GM21423 (cell line): ENCODE data around the gene NUDT22.
A peak's percentile ranks its signal among the peaks of the same experiment; 100 is the strongest.

Experiments
- ATAC-seq: cut with Tn5 transposase; IDR thresholded peaks from one replicate; pipeline ENCODE4 v1.9.1; 2021; ENCODE audit warnings: mild to moderate bottlenecking, moderate library complexity; ENCODE audit not compliant: unreplicated experiment

The NUDT22 gene

GRCh38 chr11:64225608-64226506 is at the start of gene NUDT22, which contains the start of gene TRPT1:
Gene NUDT22 (plus strand): TSS chr11:64226274. CDS start chr11:64226653, 379 bp downstream.
Gene TRPT1 (minus strand): TSS chr11:64226186. CDS start chr11:64225860, 326 bp downstream.
- ATAC-seq: peak; percentile 38

- no peak for ATAC-seq
Measured at GRCh38 chr11:64176751-64177150, 49.3 kb upstream of the NUDT22 start.

DNA sequence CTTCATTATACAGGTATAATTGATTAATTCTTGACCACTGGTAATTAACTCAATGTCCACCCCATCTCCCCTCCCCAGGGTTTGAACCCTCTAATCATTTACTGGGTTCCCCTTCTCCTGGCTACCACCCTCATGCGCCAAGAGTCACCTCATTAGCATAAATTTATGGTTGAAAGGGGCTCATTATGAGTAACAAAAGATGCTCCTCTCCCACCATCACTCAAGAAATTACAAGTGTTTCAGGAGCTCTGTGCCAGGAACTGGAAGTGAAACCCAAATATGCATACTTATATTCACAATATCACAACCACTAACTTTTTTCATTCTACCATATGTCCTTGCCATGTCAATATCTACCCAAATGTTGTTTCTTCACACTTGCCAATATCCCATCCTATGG is 47.9 kb upstream of the NUDT22 start:
- ATAC-seq: no peak

- no peak for ATAC-seq
Measured at GRCh38 chr11:64178951-64179639, 47.0 kb upstream of the NUDT22 start.

GRCh38 chr11:64180891-64181290 is 45.2 kb upstream of the NUDT22 start:
- no peak for ATAC-seq

DNA sequence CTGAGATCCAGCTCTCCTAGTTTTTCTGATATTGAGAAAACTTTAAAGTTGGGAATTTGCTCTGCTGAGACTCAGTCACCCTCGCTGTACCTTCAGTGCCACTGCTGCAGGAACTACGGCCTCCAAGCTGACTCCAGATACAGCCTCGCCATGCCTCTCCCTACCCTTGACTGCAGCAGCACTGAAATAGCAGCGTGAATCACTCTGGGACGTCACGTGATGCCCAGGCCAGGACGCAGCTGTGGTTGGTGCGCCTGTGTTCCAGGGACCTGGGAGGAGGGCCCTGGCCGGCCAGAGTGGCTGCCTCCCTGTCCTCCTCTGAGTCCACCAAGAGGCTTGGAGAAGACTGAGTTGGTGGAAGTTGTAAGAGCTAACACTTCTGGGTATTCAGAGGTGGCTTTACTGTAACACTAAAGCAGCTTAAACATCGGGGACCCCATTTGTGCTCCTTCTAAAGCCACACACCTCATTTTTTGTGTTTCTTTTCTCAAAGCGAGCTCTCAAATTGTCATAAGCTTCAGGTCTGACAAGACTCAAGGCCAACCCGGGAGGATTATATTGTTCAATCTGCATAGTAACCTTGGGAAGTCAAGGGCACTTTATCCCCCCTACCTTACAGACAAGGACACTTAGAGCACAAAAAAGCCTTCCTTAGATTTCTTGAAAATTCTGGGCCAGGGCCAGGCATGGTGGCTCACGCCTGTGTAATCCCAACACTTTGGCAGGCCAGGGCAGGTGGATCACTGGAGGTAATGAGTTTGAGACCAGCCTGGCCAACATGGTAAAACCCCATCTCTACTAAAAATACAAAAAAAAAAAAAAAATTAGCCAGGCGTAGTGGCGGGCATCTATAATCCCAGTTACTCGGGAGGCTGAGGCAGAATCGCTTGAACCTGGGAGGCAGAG is 44.3 kb upstream of the NUDT22 start:
- no peak for ATAC-seq

DNA sequence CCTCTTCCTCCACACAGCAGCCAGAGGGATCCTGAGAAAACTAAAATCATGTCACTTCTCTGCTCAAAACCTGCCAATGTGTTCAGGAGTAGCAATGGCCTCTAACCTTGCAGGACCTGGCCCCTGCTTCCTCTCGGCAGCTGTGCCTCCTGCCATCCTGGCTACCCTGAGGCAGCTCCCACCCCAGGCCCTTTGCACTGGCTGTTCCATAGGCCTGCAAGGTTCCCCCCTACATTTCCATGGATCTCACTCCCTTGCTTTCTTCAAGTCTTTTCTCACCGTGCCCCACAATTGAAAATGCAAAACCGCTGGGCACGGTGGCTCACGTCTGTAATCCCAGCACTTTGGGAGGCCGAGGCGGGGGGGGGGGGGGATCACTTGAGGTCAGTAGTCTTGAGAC is 42.2 kb upstream of the NUDT22 start:
- ATAC-seq: no peak

GRCh38 chr11:64185175-64185692 is 40.8 kb upstream of the NUDT22 start:
- ATAC-seq: peak; percentile 24

DNA sequence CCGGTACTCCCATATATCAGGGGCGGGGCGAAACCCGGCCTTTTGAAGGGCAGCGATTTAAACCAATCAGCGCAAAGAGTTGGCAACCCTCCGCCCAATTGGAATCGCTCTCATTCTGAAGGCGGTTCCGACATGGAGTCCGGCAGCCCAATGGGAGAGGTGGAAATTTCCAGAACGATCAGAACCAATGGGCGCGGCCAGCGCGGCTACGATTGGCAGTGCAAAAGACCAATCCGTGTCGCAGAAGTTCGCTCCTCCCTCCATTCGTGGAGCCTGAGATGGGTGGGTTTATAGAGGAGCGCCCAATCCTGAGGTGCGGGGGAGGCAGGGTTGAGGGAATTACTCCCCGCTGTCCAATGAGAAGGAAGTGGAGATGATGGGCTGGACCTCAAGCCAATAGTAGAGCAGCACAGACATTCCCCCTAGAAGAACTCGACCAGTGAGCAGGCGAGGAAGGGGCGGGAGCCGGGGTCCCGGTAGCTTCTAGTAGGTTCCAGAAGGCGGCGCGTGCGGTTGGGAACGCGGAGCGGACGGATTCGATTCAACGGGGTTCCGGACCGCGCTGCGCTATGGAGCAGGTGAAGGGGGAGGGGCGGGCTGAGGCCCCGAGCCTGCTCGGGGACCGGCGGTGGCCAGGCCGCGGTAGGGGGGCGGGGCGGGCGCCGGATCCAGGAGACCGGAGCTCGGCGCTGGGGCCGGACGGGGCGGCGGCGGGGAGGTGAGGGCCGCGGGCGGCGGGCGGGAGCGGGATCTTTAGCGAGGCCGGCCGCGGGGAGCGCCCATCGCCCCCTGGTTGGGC is 40.2 kb upstream of the NUDT22 start, which contains the start of gene STIP1:
STIP1 (plus strand) TSS at position 479 of the 799 bp plus-strand sequence; CDS start at position 570, 91 bp downstream.
- ATAC-seq: peak; percentile 83

GRCh38 chr11:64186492-64187165 is 39.4 kb upstream of the NUDT22 start:
- ATAC-seq: no peak

DNA sequence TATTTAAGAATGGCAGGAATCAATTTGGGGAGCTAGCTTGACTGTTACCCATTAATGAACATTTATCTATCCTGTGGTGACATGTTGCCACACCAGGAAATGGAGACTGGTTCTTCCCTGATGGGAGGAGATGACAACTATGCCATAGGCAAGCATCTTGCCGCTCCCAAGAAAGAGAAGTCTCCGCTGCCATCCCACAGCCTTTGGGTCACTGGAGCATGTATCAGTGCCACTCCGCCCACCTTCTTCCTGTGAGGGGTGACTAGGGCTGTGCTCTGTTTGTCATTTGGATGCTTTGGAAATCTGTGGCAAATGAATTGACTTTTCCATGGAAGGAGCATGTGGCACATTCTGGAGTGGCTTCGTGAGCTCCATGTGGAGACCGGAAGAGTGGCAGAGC is 33.6 kb upstream of the NUDT22 start:
- ATAC-seq: no peak

GRCh38 chr11:64196626-64197025 is 29.4 kb upstream of the NUDT22 start:
- ATAC-seq: no peak

DNA sequence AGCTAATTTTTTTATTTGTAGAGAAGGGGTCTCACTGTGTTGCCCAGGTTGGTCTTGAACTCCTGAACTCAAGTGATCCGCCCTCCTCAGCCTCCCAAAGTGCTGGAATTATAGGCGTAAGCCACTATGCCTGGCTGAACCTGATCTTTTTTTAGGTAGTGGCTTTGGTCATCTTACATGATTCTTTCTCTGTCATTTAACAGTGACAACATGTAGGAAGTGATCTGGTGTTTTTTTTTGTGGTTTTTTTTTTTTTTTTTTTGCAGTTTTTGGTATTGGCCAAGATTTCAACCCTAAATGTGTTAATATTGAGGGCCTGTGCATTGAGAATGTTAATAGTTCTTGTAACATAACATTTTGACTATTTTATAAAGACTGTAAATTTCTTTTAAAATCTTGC is 27.6 kb upstream of the NUDT22 start:
- ATAC-seq: no peak

DNA sequence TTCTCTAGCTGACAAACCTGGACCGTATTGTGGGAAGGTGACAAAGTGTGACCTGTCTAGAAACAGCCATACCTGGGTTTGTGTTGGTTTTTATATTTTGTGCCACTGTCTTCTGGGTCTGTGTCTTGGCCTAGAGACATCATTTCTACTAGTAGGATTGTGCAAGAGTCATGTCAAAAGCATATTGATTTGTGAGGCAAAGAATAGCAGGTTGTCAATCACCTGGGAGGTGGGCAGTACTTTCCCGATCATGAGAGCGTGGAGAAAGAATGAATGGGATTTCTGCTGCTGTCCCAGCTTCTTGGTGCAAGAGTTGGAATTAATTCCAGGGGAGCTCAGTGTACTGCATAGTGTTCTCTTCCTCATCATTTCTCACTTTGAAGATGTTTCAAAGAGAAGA is 24.5 kb upstream of the NUDT22 start:
- no peak for ATAC-seq

DNA sequence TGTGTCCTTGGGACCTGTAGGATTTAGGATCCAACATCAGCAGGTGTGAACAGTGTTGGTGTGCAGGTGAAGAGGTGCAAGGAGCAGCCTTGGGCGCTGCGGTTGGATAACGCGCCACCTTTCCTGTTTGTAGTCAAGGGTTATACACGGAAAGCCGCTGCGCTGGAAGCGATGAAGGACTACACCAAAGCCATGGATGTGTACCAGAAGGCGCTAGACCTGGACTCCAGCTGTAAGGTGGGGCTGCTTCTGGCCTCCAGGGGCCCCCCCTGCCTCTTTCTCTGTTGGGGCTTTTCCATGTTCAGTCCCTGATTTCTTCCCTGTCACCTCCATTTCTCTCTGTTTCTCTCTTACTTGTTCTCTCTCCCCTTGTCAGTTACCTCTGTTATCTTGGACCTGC is 23.1 kb upstream of the NUDT22 start:
- ATAC-seq: no peak

DNA sequence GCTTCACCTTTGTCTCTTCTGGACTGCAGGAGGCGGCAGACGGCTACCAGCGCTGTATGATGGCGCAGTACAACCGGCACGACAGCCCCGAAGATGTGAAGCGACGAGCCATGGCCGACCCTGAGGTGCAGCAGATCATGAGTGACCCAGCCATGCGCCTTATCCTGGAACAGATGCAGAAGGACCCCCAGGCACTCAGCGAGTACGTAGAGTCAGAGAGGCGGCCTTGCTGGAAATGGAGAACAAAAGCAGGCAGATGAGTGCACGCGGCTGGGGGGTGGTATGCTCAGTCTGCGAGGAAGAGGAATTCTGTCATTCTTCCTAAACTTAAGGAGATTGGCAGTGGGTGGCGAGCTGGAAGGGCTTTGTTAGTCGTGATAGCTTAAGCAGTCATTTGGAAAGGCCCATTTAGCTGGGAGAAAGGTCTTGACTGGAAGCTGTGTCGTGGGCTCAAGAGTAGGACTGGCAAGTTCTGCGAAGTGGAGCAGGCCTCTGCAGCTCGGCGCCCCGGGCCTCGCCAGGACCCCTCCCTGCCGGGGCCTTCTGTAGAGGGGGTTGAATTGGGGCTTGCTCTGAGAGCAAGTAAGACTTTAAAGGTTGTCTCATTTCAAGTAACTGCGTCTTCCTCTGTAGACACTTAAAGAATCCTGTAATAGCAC is 22.5 kb upstream of the NUDT22 start:
- ATAC-seq: no peak

DNA sequence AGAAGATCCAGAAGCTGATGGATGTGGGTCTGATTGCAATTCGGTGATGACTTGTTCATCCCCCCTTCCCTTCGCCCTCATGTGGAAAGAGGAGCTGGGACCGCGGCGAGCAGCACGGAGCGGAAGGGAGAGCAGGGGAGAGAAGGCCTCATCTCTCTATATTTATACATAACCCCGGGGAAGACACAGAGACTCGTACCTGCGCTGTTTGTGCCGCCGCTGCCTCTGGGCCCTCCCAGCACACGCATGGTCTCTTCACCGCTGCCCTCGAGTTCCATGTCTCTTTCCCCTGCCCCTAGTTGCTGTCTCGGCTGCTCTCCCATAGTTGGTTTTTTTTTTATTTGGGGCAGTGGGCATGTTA is 22.0 kb upstream of the NUDT22 start:
- ATAC-seq: no peak

DNA sequence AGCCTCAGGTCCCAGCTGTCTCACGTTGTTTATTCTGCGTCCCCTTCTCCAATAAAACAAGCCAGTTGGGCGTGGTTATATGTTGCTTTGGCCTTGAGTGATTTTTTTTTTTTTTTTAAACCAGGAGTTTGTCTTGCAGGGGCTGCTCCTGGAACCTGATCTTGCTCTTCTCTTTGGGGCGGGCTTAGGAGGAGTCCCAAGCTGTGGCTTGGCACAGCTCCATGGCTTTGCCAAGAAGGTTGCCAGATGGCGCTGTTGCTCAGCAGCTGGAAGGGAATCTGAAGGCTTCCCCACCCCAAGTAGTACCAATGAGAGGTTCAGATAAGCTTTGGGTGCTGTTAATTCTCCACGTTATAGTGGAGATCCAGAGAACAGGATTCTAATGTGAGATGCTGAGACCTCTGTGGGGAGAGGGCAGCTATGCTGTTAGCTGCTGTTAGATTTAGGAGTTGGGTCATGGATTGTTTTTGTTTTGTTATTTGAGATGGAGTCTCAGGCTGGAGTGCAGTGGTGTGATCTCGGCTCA is 21.5 kb upstream of the NUDT22 start:
- no peak for ATAC-seq
